Posterior vena cava (tissue), 2 donors: ENCODE measurements around the gene PMVK. TPM values are rescaled to one million over a fixed set of nuclear protein-coding genes. Genes with fewer than 3 reads are reported as not detected.
"Not testable (repeated sequence)": the region's sequence is repeated elsewhere in the genome, so short reads cannot be mapped to it uniquely, and the experiment has no call there.

Experiments used
- DNase-seq: peaks from one replicate; pipeline ENCODE4 v3.0.0-alpha.2; 2020; ENCODE audit warnings: low spot score
- intact Hi-C, 2 donors: fragments of 100-400 bp; cut with DNase I; formaldehyde crosslinking; loops; one replicate each; pipeline versions ENCODE4 v1.14.1 to v1.14.2; 2022 to 2023
- long read RNA-seq, 2 donors: library from polyadenylated mRNA; unstranded; transcript quantifications; one replicate each; pipeline ENCODE4 v2.0.0, GENCODE V29; 2020 to 2021
- total RNA-seq, 2 donors: library from RNA; stranded (reverse); fragmentation: NEBNext Ultra II Directional; extraction: Animal tissue kit (Norgen Biotek cat#: 25700); gene quantifications; one replicate each; pipeline ENCODE4 v1.2.1, GENCODE V29; 2021
- donor health status: DM: yes; HTN: yes; CAD: no.
- donor health status: DM: yes; HTN: yes; CAD: no.

PMVK gene
- total RNA-seq: 10 to 100 TPM; 26.5 to 31.5 TPM
- long read RNA-seq, donor 1, transcript PMVK-201 (5 exons, 1,280 nt): major isoform, 26 of 31 reads
- long read RNA-seq, donor 1, partial matches to known transcripts: 4 of 31 reads
- long read RNA-seq, donor 1, other reads (novel, unspliced or antisense): 1 of 31 reads
- long read RNA-seq, donor 2, transcript PMVK-201 (5 exons, 1,280 nt): major isoform, 135 of 144 reads
- long read RNA-seq, donor 2, partial matches to known transcripts: 3 of 144 reads
- long read RNA-seq, donor 2, other reads (novel, unspliced or antisense): 6 of 144 reads

DNA sequence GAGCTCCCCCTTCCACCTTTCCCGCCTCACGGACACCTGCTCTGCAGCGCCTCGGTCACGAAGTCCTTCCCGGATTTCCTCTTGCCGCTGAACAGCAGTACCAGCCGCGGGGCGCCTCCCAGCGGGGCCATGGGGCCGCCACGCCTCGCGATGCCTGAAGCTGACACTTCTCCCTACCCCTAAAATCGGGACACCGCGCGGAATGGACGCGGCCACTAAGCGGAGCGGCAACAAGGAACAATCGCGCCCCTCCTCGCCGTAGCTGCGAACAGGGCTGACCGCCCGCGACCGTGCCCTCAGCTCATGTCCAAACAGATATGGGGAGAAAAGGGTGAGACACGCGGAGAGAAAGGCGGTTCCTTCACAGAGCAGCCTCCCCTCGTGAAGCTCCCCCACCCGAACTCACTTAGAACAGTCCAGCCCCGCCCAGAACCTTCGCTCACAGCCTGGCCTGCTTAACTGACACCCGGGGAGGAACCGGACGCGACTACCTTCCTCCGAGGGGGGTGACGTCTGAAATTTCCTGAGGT is at the start of gene PMVK:
TSS of gene PMVK (minus strand) at position 165 of the 530 bp plus-strand sequence. CDS start at position 131, 34 bp downstream.
- peak; percentile 98 for DNase-seq
- intact Hi-C loops: no loop called here

DNA sequence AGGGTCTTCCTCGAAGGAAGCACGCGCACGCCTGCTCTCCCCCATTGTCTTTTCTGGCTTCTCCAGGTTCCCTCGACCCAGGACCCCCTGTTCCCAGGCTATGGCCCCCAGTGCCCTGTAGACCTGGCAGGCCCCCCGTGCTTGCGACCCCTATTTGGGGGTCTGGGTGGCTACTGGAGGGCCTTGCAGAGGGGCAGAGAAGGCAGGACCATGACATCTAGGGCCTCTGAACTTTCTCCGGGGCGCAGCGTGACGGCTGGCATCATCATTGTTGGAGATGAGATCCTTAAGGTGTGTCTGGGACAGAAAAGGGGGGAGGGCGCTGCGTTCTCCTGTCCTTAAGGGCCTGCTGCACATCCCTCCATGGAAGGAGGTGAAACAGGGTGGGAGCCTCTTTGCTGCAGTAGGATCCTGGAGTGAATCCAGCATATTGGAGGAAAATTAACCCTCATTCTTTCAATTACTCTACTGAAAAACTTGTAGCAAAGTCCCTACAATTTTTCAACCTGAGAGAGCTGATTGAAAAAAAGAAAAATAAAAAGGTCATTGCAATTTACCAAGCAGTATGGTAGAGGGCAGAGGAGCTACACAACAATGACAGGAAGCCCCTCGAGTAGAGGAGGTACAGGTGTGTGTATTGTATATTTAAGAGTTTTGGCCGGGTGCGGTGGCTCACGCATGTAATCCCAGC is 47.4 kb upstream of the PMVK start:
- peak; percentile 63 for DNase-seq

DNA sequence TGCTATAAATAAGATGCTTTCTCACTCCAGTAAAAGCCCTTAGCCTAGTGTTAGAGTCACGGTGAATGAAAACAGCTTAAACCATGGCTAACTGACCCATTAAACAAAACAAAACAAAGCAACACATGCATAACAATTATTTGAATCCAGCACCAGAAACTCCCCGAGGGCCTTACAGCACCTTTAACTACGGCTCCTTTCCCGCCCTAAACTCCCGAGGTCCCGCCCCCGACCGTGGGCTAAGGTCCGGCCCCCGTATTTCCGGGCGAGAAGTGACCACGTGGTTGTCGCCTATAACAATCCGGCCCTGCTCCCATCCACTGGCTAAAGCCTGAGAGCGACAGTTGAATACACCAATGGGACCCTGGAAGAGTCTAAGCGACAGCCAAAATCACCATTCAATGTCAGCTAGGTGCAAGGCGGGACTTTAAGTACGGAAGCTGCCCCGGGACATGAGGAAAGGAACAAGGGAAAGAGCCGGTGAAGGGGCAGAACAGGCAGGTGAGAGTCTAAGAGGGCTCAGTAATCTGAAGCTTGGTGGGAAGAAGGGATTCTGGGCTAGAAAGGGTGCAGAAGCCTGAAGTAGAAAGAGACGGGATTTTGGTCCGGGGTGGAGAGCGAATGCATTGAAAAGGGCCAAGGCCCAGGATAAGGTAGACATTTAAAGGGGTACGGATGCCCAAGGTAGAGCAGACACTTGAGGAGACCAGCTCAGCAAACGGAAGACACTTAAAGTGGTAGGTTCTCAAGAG is 46.6 kb upstream of the PMVK start, which contains the start of gene FLAD1:
TSS of gene FLAD1 (plus strand) at position 448 of the 752 bp plus-strand sequence. CDS start 351 bp downstream, outside the sequence.
- DNase-seq: peak; percentile 97
- intact Hi-C loops: no loop called here

More for the DNA sequence above, 47.4 kb upstream of the PMVK start:
- intact Hi-C loops: no loop called here

DNA sequence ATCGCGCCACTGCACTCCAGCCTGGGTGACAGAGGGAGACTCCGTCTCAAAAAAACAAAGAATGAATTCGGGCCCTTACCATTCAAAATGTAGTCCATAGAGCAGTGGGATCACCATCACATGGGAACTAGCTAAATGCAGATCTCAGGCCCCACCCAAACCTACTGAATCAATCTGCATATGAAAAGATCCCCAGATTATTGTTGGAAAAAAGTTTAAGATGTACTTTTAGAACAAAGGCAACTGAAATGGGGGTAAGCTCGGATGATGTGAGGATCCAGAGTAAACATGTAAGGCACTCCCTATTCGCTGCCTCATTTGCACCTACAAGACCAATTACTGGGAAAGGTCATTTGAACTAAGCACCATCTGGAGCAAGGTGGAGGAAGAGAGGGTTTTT is 45.8 kb upstream of the PMVK start:
- intact Hi-C loops: no loop called here
- no peak for DNase-seq

DNA sequence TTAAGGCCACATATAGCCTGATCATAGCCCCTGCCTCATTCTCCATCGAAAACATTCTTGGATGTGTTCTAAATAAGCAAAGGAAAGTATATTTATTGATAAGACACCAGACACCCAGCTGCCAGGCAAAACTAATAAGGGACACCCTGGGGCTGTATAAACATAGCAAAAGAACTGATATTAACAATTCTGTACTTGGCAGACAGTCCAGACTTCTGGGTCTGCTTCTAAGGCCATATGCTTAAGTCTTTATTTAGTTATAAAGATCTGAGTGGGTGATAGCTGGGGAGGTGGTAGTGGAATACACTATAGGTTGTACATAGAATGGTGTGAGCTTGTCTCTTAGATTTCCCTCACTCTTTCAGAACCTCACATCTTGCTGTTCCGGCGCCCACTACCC is 41.8 kb upstream of the PMVK start:
- intact Hi-C loops: no loop called here
- no peak for DNase-seq

DNA sequence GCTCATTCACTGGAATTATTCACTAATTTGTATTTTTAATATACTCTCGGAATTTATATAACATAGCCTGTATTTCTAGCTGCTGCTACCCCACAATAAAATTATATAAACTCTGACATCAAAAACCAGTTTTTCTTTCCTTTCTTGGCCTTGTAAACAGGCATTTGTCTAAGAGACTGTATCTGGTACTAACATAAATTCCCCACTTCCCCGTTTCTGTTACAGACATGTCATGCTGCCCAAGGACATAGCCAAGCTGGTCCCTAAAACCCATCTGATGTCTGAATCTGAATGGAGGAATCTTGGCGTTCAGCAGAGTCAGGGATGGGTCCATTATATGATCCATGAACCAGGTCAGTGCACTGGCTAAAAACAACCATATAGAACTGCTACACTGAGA is 41.2 kb upstream of the PMVK start:
- DNase-seq: not testable (repeated sequence)
- intact Hi-C loops: loop anchor here in 1 of 2 donors (2.0 kb wide), 1 partner anchor 41 kb away; no protein-coding TSS in a partner anchor

DNA sequence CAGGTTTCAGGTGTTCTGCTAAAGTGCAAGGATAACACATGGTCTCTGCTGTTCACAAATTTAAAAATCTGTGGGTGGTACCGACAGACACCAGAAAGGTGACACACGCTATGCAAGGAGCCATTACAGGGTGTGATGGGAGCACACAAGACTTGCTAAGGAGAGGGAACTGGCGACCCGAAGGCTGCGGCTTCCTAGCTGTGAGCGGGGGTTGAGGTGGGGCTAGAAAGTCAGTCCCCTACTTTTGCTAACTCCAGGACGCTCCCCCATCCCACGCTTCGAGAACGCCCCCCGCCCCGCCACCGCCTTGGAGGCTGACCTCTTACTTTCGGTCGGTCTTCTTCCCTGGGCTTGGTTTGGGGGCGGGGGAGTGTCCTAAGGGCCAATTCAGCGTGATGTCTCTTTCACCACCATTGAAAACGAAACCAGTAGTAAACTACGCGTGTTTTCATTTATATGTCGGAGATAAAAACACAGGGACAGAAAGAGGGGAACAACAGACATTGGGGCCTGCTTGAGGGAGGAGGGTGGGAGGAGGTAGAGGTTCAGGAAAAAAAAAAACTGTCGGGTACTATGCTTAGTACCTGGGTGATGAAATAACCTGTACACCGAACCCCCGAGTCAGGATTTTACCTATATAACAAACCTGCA is 39.0 kb upstream of the PMVK start:
- intact Hi-C loops: loop anchor here in 1 of 2 donors (2.0 kb wide), 1 partner anchor 43 kb away; no protein-coding TSS in a partner anchor
- peak; percentile 89 for DNase-seq

DNA sequence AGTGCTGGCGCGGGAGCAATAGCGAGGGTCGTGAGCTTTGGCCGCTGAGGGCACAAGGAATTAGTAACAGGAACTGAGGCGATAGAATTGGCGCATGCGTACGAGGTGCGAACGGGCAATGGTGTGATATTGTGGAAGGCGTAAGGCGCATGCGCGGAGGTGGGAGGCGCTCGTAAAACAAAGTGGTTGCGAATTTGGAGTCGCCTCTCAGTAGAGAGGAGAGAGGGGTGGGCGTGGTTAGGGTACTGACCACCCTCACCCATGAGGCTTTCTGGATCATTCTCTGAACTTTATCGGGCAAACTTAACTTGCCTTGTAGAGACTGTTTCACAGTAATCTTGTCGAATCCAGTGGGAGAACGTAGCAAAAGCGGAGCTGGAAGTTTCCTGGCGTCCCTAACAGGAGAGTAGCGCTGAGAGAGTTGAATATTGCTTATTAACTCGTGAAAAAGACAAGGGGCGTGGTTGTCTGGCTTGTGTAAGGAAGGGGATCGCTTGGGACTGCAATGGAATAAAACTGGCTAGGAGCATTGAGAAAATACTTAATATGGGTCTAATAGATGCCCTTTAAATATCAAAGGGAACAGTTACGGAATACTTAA is 38.4 kb upstream of the PMVK start:
- DNase-seq: peak; percentile 98
- intact Hi-C loops: no loop called here

DNA sequence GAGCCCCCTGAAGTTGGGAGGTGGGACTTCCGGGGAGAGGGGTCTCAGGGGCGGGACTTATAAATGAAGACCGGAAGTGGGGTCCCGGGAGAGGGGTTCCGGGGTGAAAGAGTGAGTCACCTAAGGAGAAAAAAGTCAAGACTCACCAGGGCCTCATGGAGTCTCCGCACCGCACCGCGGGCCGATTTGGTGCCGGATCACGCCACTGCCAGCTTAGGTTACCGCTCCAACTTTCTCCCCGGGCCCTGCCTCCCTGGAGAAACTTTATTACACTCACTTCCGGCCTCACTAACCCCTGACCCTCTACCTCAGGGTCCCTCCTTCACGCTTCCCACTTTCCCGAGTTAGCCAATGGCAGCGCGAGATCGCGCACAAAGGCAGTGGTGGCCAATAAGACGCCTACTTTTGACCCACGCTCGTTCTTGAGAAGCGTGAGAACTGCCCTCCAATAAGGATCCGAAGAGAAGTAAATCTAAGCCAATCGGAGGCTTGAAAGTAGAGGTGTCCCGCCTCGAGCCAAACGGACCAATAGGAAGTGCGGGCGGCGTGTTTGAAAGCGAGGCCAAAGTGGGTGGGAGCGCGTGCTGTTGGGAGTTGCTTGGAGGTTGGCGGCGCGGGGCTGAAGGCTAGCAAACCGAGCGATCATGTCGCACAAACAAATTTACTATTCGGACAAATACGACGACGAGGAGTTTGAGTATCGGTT is 37.7 kb upstream of the PMVK start, which contains the start of gene CKS1B:
TSS of gene CKS1B (plus strand) at position 580 of the 706 bp plus-strand sequence. CDS start at position 645, 65 bp downstream.
- peak; percentile 99 for DNase-seq
- intact Hi-C loops: no loop called here

DNA sequence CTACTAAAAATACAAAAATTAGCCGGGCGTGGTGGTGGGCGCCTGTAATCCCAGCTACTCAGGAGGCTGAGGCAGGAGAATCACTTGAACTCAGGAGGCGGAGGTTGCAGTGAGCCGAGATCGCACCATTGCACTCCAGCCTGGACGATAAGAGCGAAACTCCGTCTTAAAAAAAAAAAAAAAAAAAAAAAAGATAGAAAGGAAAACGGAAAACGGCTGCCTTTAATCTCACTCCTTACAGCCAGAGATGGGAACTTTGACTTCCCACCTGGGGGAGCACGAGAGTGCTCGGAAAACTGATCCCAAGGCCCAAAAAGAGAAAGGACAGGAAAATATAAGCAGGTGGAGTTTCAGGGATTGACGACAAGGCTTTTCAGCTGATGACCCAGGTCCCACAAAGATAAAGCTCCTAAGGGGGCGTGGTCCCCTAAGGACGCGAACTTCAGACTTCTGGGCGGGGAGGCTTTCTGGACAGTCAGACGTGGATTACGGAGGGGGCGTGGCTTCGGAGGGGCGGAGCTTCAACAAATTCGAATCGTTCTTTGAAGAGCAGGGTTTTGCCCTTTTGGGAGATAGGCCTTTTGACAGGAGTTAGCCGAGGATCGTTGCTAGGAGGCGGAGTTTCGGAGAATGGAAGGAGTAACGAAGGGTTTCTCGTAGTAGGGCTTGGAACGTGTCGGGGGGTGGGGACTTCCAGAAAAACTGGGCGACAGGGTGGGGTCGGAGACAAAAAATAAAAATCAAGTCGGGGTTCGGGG is 37.0 kb upstream of the PMVK start:
- intact Hi-C loops: no loop called here

DNA sequence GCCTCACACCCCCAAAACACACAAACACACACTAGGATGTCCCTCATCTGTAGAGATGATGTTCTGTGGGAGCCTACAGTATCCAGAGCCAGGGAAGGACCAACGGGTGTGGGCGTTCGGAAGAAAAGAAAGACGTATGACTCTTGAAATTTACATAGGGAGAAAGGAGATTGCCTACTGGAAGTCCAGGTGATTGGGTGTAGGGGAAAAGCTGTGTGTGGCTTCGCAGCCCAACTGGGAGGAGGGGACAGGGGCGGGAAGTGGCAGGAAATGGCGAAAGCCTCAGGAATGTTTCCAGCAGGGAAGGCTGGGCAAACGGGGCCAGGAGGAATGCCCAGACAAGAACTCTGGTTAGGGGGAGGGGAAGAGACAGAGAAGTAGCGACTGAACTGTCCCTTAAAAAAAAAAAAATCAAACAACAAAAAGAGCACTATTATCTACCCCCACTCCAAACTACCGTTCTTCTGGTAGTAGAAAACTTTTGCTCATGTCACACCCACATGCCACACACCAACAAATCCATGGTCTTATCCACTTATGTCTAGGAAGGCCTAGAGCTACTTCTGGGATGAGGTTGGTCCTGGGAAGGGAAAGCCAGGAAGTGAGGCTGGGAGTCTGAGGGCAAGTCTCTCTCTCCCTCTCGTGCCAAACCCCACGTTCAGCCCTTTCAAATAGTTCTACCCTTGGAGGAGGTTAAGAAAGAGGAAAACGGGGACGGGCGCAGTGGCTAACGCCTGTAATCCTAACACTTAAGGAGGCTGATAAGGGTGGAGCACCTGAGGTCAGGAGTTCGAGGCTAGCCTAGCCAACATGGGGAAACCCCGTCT is 36.2 kb upstream of the PMVK start:
- DNase-seq: peak; percentile 91
- intact Hi-C loops: no loop called here

More for the DNA sequence above, 37.0 kb upstream of the PMVK start:
- DNase-seq: peak; percentile 99

DNA sequence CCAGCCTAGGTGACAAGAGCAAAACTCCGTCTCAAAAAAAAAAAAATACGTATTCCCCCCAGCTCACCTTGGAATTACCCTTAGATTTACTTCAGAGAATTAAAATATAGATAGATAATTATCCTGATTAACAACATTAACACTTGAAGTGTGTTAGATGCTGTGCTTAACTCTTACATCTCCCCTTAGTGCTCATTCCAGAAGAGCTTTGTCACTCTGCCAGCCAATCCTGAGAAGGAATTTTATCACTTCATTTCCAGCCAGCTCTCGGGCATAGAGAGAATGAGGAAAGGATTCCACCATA is 35.6 kb upstream of the PMVK start:
- intact Hi-C loops: no loop called here
- no peak for DNase-seq

DNA sequence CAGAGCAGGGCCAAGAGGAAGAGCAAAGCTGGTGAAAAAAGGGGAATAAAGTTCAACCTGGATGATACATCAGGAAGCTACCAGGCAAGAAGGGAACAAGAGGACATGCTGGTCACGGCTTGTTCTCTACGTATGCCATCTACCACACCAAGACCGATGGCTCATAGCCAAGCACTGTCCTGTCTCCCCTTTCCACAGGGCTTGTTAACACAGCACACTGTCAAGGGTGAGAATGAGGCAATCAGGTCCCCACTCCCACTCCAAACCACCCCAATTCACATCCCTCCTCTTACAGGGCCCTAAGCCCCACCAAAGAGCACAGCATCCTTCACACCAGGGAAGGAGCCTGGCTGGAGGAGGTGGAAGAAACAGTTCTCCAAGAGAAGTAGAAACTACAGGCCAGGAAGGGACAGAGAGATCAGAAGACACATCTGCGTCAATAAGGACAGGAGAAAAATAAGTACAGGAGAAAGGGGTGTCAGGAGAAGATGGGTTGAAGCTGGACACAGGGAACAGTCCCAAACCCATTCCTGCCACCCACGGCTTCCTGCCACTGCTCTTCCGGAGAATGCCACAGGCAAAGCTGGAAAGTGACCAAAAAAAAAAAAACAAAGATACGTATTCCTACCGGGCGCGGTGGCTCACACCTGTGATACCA is 35.0 kb upstream of the PMVK start:
- DNase-seq: no peak
- intact Hi-C loops: no loop called here

DNA sequence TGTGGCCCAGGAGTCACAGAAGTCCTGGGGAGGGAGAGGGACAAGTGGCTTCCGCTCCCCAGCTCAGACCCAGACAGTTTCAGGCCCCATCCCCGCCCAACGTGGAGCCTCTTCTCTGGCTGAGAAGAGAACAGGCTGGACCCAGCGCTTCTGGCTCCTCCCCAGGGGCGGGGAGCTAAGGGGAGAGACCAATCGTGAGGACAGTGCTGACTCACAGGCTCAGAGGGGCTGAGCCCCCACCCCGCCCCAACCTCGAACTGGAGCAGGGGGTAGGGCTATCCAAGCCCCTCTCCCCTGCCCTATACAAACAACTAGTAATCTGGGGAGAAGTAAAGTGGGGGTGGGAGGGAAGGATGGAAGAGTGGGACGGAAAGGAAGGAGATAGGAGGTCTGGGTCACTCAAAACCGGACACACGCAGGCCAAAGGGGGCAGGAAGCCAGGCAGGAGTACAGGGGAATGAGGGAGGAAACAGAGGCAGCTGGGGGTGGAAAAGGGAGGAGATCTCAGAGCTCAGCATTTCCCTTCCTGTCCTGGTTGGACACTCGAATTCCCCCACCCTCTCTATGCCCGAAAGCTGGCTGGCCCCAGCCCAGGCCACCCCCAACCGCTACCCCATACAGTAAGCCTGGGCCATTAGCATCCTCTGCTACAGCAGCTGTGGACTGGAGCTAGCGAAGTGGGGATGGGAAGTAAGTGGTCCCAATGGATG is 34.3 kb upstream of the PMVK start, which contains the start of gene SHC1:
TSS of gene SHC1 (minus strand) at position 117 of the 710 bp plus-strand sequence. CDS start 221 bp downstream, outside the sequence.
- intact Hi-C loops: no loop called here
- DNase-seq: peak; percentile 98

DNA sequence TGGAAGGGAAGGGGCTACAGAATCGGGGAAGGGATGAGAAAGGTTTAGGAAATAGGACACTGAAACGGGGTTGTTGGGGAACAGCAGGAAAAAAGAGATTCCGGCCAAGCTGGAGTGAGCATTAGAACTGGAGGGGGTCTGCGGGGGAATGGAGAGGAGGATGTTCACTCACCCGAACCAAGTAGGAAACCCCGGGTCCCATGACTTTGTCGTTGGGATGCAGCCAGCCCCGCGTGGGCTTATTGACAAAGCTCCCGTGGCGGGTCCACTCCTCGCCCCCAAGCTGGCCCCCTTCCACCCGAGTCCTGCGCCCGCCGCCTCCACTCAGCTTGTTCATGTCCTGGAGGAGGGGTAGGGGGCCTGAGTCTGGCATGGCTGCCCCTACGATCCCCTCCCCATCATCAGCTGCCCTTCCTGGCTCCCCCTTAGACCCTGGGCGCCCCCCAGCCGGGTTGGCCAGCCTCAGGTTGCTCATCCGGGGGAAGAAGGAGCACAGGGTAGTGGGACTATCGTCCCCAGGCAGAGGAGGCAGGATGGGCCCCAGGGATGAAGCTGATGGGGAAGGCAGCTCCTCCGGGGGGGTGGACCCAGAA is 33.4 kb upstream of the PMVK start:
- intact Hi-C loops: no loop called here
- DNase-seq: no peak
